Measurements from ENCODE around the gene HEMK1. TPM values are rescaled to one million over a fixed set of nuclear protein-coding genes. Genes with fewer than 3 reads are reported as not detected.

HEMK1 gene
- total RNA-seq, 4 donors from 2014 or later: 4.5 to 8.1 (median 7.5) TPM

DNA sequence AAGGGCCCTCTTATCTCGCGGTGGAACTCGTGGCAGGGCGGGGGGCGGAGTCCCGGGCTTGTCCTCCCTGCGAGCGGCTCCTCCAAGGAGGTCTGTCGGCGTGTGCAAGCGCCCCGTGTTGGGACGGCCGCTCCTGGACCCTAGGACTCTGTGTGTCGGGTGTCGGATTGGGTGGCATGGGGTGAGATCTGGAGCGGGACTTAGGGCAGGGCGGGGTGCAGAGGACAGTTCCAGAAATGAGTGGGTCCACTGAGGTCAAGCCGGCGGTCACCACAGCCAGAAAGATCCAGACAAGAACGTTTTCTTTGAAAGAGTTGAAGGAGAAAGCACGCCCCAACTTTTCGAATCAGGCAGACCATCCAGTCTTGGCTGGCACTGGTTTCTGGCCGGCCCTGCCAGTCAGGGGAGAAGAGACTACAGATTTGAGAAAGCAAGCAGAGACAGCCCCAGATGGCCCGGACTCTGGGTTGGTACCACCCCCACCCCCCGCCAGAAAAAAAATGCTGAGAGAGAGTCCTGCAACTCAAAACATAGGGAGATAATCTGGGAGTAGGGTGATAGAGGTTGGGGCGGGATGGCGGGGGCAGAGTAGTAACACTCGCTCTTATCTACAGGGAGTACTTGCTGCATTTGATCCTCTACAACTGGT, 43.0 kb downstream of the HEMK1 start:
- intact Hi-C loops (cut with DNase I; ENCODE audit: low total_unique reads) (loop anchor here (2.0 to 5.0 kb wide), 2 partner anchors 94 to 255 kb away; partner anchors contain the start of gene TMEM115), in situ Hi-C loops (cut with MboI; ENCODE audit: low sequenced_read_pairs in 4 of 4) (loop anchor here (5.0 to 25.0 kb wide), 5 partner anchors 35 to 892 kb away; partner anchors contain the start of genes DCAF1 (in 1 of the 4), MANF (in 1 of the 4) and RBM15B (in 1 of the 4))
- peak overlapping the region; percentile 65 to 89 (median 77) for H3K4me3 ChIP-seq
- H3K36me3 ChIP-seq: peaks cover 0 to 14% of the 10 kb centered on the region in 2 donors
- peak in 1 of 2 donors; percentile 50 for TF ChIP-seq POLR2A (IDR thresholded peaks at IDR 0.05)
- TF ChIP-seq, protein P1, sequence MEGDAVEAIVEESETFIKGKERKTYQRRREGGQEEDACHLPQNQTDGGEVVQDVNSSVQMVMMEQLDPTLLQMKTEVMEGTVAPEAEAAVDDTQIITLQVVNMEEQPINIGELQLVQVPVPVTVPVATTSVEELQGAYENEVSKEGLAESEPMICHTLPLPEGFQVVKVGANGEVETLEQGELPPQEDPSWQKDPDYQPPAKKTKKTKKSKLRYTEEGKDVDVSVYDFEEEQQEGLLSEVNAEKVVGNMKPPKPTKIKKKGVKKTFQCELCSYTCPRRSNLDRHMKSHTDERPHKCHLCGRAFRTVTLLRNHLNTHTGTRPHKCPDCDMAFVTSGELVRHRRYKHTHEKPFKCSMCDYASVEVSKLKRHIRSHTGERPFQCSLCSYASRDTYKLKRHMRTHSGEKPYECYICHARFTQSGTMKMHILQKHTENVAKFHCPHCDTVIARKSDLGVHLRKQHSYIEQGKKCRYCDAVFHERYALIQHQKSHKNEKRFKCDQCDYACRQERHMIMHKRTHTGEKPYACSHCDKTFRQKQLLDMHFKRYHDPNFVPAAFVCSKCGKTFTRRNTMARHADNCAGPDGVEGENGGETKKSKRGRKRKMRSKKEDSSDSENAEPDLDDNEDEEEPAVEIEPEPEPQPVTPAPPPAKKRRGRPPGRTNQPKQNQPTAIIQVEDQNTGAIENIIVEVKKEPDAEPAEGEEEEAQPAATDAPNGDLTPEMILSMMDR (IDR thresholded peaks at IDR 0.05 in 4 of 5, conservative IDR thresholded peaks at IDR 0.05 in 1 of 5): no peak
- peaks cover 47 to 55% of the 10 kb centered on the region in 2 donors for H3K4me1 ChIP-seq
- no peaks in the 10 kb centered on the region for H3K9me3 ChIP-seq
- ATAC-seq (peak in 1 of 2 donors; percentile 8), DNase-seq (no peak)
- H3K27ac ChIP-seq: peak overlapping the region; percentile 95 to 99 (median 96)
- no peaks in the 10 kb centered on the region for H3K27me3 ChIP-seq

DNA sequence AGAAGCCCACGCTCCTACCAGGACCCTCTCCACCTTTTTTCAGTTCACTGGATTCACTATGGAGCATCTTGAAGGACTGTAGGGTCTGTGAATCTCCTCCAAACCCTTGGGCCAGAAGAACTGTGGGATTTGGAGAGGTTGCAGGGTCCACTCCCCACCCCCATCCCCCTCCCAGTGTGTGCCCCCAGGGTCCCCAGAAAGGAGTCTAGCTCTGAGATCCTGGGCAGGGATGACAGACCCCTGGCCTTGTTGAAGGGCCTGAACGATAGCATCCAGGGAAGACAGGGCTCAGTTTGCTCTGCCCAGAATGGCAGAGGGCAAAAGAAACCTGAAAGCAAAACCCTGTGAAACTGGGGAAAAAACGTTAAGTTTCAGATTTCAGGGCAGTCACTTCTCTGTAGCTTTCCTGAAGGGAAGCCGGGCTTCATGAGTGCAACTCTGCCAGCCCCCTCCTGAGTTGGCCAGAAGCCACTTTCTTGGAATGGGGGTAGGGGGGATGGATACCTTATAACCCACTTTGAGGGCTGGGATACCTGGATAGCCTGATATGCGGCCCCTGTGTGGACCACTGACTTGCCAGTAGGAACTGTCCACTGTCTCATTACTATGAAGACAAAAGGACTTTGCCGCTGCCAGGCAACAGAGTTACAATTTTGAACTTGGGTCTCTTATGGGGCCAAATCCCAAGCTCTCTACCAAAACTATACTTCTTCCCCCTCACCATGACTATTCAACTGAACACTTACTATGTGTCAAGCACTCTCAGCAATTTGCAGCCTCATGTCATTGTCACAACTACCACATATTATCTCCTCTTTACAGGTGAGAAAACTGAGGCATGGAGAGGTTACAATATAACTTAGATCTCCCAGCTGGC, 43.9 kb downstream of the HEMK1 start:
- in situ Hi-C loops (cut with MboI; ENCODE audit: low sequenced_read_pairs in 4 of 4) (loop anchor here (5.0 to 25.0 kb wide), 5 partner anchors 36 to 892 kb away; partner anchors contain the start of genes DCAF1 (in 1 of the 4), MANF (in 1 of the 4) and RBM15B (in 1 of the 4)), intact Hi-C loops (cut with DNase I; ENCODE audit: low total_unique reads) (loop anchor here (2.0 to 5.0 kb wide), 2 partner anchors 94 to 256 kb away; partner anchors contain the start of gene TMEM115)
- H3K4me1 ChIP-seq: peaks cover 44 to 47% of the 10 kb centered on the region in 2 donors
- no peaks in the 10 kb centered on the region for H3K27me3 ChIP-seq
- peak overlapping the region in 1 of 4 donors; percentile 89 for H3K4me3 ChIP-seq
- ATAC-seq (no peak), DNase-seq (no peak)
- H3K9me3 ChIP-seq: no peaks in the 10 kb centered on the region
- peaks cover 0 to 6% of the 10 kb centered on the region in 2 donors for H3K36me3 ChIP-seq
- TF ChIP-seq, protein P1 (IDR thresholded peaks at IDR 0.05 in 4 of 5, conservative IDR thresholded peaks at IDR 0.05 in 1 of 5): no peak
- no peak for TF ChIP-seq POLR2A (IDR thresholded peaks at IDR 0.05)
- H3K27ac ChIP-seq: peak overlapping the region; percentile 95 to 99 (median 96)

DNA sequence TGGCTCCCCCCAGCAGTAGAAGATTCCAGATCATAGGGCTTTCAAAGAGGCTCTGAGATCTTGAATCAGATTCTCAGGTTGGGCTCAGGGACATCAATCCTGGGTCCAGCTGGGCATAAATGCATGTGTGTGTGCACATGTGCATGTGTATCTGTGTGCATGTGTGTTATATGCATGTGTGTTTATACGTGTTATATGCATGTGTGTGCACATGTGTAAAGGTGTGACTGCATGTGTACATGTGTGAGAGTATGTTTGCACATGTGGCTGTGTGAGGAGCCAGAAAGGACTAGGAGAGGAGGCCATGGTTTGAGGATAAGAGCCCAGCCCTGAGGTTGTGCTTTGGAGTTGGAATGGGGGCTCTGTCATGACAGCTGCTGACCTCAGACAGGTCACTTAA, 45.9 kb downstream of the HEMK1 start:
- TF ChIP-seq, protein P1 (IDR thresholded peaks at IDR 0.05 in 4 of 5, conservative IDR thresholded peaks at IDR 0.05 in 1 of 5): no peak
- no peak for TF ChIP-seq POLR2A (IDR thresholded peaks at IDR 0.05)
- no peak for ATAC-seq
- Histone ChIP-seq H3K4me3 (no peak overlapping the region), H3K4me1 (peaks cover 44 to 47% of the 10 kb centered on the region in 2 donors), H3K27me3 (no peaks in the 10 kb centered on the region), H3K27ac (no peak overlapping the region), H3K36me3 (no peaks in the 10 kb centered on the region), H3K9me3 (no peaks in the 10 kb centered on the region)
- no peak for DNase-seq
- in situ Hi-C loops (cut with MboI; ENCODE audit: low sequenced_read_pairs in 4 of 4) (loop anchor here in 2 of 4 donors (10.0 to 25.0 kb wide), 3 partner anchors 760 to 890 kb away; partner anchors contain the start of genes DCAF1 (in 1 of the 2), MANF (in 1 of the 2) and RBM15B (in 1 of the 2)), intact Hi-C loops (cut with DNase I; ENCODE audit: low total_unique reads) (loop anchor here (5.0 kb wide), 1 partner anchor 757 kb away; no protein-coding TSS in a partner anchor)

DNA sequence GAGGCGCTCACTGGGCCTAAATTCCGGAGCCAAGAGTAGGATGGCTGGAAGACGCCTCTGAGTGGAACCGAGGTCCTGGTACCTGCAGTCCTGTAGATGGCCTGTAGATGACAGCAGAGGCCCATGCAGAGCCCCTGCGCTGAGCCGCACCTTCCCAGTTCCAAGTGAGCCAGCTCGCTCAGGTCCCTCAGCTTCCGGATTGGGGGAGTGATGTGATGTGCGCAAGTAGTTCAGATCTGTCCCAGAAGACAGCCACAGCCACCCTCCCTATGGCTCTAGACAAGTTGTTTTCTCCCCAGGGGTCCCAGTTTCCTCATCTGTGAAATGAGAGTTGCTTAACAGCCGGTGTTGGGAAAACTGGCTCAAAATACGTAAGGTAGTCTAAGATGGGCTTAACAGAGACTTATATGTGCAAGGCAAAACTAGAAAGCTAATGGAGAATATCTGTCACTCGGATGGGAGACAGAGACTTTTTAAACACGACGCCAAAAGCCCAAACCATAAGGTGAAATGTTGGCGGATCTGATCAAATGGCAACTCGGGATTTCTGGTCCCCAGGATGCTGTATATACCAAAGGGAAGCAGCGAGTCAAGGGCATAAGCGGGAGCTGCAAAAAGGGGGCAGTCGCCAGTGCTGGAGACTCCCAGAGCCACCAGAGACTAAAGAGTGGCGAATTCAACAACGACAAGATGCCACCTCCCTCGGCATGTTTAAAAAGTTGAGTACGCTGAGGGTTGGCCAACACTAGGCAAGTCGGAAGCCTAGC, 46.9 kb downstream of the HEMK1 start:
- intact Hi-C loops (cut with DNase I; ENCODE audit: low total_unique reads): loop anchor here (1.0 to 5.0 kb wide), 4 partner anchors 36 to 769 kb away; partner anchors contain the start of genes HEMK1 and MANF
- Histone ChIP-seq H3K4me3 (peak overlapping the region; percentile 66 to 86 (median 80)), H3K27me3 (no peaks in the 10 kb centered on the region), H3K9me3 (no peaks in the 10 kb centered on the region), H3K36me3 (no peaks in the 10 kb centered on the region), H3K4me1 (peaks cover 47 to 49% of the 10 kb centered on the region in 2 donors), H3K27ac (peak overlapping the region; percentile 96 to 98 (median 98))
- in situ Hi-C loops (cut with MboI; ENCODE audit: low sequenced_read_pairs in 4 of 4): loop anchor here in 2 of 4 donors (10.0 to 25.0 kb wide), 3 partner anchors 759 to 889 kb away; partner anchors contain the start of genes DCAF1 (in 1 of the 2), MANF (in 1 of the 2) and RBM15B (in 1 of the 2)
- DNase-seq (peak; percentile 71 to 87), ATAC-seq (peak; percentile 28 to 33)
- no peak for TF ChIP-seq POLR2A (IDR thresholded peaks at IDR 0.05)
- TF ChIP-seq, protein P1 (IDR thresholded peaks at IDR 0.05 in 4 of 5, conservative IDR thresholded peaks at IDR 0.05 in 1 of 5): peak; percentile 99 to 100 (median 100)

Data from gastrocnemius medialis (tissue), 4 donors.